Central memory CD4-positive, alpha-beta T cell (primary cell): ENCODE measurements around the gene NAGK.

Experiments used
- DNase-seq: peaks from one replicate; pipeline ENCODE4 v3.0.0; 2022

NAGK gene

GRCh38 chr2:71117063-71117462, 48.6 kb downstream of the NAGK start:
- DNase-seq: no peak

DNA sequence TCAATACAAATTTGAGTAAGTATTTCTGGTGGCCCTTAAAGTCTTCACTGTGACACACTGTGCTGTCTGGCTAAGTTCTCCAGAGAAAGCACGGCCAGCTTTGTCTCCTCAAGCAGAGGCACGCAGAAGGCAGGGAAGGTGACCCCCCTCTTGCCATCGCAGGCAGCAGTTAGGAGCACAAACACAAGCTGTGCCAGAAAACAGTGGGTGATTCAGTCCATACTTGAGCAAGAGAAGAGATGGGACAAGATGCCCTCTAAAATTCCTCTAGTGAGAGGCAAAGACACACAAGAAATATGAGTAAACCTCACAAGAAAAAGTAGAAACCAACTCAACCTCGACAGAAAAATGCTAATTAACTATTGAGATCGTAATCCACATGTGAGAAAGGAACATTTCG, 51.7 kb downstream of the NAGK start:
- DNase-seq: no peak

DNA sequence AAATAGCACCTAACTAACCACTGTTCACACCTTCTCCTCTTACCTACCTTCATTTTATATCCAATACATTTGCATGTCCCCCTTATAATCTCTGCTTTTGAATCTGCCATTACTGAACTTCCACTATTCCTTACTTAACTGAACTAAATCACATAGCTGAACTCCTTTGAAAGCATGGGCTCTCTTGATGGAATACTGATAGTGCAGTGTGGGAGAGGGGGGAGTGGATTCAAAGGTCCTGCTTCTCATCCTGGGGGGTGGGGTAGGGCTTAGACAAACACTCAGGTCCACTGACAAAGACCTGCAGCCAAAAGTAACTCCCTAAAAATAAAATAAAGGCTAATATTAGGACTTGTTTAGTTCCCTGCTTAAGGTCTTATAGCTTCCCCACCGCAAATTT, 53.0 kb downstream of the NAGK start:
- DNase-seq: no peak

DNA sequence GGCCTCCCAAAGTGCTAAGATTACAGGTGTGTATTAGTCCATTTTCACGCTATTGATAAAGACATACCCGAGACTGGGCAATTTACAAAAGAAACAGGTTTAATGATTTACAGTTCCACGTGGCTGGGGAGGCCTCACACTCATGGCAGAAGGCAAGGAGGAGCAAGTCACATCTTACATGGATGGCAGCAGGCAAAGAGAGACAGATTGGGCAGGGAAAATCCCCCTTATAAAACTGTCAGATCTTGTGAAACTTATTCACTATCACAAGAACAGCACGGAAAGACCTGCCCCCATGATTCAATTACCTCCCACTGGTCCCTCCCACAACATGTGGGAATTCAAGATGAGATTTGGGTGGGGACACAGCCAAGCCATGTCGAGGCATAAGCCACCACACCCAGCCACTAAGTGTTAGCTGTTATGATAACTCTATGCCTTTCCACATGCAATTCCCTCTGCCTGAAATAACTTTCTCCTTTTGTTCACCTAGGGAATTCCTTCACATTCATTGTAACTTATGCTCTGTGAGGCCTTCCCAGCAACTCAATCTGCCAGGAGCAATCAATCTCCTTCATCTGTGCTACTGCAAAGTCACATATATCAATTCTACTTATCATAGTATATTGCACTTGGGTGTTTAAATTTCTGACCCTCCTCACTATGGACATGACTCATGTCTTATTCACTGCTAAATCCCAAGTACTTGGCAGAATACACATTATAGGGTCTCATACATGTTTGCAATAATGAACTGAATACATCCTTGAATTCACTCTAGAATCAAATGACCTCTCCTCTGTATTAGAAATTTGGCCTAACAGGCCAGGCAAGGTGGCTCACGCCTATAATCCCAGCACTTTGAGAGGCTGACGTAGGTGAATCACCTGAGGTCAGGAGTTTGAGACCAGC, 54.2 kb downstream of the NAGK start:
- no peak for DNase-seq

GRCh38 chr2:71125506-71126294, 57.3 kb downstream of the NAGK start:
- DNase-seq: no peak

- no peak for DNase-seq
These were observed 58.5 kb downstream of the NAGK start for GRCh38 chr2:71126957-71127356.
